ENCODE data around the gene RAB40B.

DNA sequence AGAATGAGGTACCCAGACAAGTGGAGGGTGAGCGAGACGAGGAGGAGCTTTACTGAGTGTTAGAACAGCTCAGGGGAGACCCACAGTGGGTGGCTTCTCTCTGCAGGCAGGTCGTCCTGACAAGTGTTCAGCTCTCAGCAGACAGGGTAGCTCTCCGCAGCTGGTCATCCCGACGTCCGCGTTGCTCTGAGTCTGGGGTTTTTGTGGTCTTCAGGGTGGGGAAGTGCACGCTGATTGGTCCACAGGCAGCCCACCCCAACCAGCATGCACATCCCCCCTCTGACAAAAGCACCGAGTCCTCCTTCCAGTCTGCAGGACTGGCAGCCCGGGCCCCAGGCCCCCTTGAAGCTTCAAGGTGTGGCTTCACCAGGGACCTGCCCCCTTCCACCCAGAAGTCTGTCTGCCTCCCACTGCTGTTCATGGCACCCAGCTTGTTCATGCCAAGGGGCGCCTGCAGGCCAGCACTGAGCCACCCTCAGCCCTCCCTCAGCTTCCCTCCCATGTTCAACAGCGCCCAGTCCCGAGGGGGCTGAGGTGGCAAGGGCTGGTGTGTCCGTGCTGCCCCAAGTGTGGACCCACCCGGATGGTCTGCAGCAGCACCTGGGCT is 30.4 kb downstream of the RAB40B start:
- TF ChIP-seq CTCF (IDR thresholded peaks at IDR 0.05; ENCODE audit: low read depth, low read length) (no peak), EZH2phosphoT487 (IDR thresholded peaks at IDR 0.05; ENCODE audit: low read depth) (no peak)
